PC-9 (cell line): ENCODE measurements around the gene ACTR3C.

Source experiments
- EZH2 ChIP-seq: fragments of 200-600 bp; sonication (generic); IDR thresholded peaks from 2 replicates; pipeline ENCODE4 v1.8.0; 2017; ENCODE audit warnings: antibody characterized with exemption, low read depth
- TF ChIP-seq, protein P1 (sequence below): fragments of 200-600 bp; sonication (generic); conservative IDR thresholded peaks from 2 replicates; pipeline ENCODE4 v1.6.1; 2017; ENCODE audit warnings: mixed run types, antibody characterized with exemption, mild to moderate bottlenecking, moderate library complexity

DNA sequence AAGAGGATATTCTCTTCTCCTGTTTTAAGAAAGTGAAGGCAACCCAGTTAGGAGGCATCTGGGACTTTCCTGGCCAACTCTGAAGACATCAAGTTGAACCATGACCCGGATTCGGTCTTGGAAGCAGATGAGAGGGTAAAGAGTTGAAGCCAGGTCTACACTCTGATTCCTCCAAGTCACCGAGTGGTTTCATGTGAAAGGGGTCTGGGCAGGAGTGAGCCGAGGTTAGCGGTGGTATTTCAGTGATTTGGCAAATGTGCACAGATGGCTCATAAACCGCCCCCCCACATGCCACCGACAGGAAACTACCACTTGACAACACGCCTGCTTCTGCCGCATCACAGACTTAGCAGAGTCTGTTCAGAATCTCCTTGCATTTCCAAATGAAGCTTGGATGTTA, 33.9 kb upstream of the ACTR3C start:
- TF ChIP-seq, protein P1, sequence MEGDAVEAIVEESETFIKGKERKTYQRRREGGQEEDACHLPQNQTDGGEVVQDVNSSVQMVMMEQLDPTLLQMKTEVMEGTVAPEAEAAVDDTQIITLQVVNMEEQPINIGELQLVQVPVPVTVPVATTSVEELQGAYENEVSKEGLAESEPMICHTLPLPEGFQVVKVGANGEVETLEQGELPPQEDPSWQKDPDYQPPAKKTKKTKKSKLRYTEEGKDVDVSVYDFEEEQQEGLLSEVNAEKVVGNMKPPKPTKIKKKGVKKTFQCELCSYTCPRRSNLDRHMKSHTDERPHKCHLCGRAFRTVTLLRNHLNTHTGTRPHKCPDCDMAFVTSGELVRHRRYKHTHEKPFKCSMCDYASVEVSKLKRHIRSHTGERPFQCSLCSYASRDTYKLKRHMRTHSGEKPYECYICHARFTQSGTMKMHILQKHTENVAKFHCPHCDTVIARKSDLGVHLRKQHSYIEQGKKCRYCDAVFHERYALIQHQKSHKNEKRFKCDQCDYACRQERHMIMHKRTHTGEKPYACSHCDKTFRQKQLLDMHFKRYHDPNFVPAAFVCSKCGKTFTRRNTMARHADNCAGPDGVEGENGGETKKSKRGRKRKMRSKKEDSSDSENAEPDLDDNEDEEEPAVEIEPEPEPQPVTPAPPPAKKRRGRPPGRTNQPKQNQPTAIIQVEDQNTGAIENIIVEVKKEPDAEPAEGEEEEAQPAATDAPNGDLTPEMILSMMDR, result no peak
- TF ChIP-seq EZH2, result no peak
